GM04504 (cell line): ENCODE results near the gene PERP.
"Not testable (repeated sequence)": the region's sequence is repeated elsewhere in the genome, so short reads cannot be mapped to it uniquely, and the experiment has no call there.

ENCODE experiments used
- DNase-seq: peaks from one replicate; pipeline ENCODE4 v3.0.0-alpha.2; 2012; ENCODE audit warnings: low read depth

PERP gene

DNA sequence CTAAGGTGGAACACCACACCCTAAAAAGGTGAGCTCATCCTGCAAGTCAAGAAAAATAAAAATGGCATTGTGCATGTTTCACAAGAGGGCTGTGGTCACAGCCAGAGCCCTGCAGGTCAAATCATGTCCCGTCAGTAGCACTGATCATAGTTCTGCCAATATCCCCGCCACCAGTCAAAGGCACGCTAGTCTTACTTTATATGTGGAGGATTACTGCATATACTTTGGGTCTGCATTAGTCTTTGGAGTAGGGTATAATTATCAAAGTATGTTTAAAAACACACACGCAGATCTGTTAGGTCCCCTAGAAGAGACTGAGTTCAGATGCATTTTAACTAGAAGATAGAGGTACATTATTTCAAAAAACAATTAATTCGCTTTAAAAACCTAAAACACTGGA is 1.8 kb downstream of the PERP start:
- DNase-seq: no peak

DNA sequence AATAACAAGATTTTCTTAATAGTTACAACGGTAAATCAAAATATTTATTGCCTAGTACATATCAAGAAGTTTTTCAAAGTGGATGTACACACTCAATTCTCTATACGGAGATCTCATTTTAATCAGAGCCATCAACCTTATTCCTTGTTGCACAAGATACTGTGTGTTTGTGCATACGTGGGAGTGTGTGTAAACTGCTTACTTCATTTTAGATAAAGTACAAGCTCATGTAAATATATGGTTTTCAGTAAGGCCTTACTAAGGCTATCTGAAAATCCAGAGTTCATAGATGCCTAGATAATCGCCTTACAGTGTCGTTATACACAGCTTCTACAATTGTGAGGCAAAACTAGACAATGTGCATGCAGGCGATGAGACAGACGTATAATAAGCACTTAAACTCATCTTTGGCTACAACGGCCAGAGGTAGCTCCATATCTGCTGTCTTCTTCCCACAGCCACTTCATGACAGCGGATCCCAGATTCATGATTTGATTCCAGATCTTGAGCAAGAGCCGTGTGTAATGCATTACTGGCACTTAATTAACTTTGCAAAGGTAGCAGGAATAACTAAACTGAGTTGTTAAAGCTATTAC is 2.5 kb downstream of the PERP start:
- DNase-seq: no peak

DNA sequence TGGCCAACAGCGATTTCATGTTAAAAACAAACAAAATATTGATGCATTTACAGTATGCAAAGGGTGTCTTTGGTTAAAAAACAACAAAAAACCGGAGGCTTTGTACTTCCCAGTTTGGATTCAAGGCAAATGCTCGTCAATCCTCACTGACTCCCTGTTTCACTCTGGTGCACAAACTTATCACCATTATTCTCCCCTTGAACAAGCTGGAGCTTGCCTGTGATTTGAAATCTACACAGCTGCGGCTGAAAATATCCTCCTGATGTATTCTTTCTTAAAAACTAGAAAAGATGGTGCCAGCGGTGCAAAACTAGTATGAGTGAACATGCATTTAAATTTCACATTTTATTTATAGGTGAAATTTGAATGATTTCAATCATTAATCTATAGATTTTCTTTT is 3.3 kb downstream of the PERP start:
- DNase-seq: no peak

DNA sequence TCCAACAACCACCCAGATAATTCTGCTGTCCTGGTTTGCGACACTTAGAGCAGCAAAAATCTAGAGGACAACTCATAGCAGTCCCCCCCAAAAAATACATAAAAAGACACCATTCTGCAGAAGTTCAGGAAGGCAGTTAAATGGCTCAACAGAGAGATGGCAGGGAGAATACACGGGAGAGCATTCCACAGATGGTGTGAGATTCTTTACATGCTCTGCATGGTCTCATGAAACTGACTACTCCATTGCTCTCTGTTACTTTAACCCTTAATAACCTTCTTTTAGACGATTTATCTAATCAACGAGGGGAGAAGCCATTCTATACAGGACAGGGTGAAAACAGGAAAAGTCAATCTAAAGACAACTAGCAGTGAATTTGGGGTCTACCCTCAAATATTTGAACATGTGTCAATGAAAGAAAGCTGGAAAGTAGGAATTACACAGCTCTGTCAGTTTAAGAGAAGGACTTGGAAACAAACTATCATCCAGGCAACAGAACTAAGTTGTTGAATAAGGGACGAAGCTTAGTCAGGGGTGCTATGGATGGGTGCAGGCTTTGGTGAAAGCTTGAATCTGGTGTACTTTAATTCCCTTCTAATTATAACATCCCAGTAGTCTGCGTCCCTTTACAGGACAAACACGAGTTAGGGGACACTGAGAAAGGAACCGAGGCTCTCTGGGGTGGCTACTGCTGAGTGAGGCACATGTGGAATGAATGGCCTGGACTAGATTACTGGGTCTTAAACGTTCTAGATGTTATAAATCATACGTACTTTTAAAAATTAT is 5.1 kb downstream of the PERP start:
- DNase-seq: no peak

DNA sequence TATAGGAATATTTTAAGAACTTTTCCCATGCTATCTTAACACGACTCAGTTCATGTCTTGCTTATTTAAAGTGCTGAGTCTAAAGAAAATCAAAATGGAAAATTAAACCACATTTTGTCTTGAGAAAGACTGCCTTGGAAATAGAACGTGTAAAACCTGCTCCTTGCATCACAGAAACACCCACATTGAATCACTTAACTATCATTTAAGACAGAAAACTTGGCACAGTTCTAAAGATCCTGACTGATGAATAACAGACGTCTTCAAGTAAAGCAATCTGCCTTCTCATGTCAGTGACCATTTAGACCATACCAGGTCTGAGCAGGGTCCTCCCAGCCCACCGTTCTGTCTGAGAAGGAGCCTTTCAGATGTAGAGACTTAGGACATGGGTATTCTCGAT is 7.4 kb downstream of the PERP start:
- peak; percentile 66 for DNase-seq

DNA sequence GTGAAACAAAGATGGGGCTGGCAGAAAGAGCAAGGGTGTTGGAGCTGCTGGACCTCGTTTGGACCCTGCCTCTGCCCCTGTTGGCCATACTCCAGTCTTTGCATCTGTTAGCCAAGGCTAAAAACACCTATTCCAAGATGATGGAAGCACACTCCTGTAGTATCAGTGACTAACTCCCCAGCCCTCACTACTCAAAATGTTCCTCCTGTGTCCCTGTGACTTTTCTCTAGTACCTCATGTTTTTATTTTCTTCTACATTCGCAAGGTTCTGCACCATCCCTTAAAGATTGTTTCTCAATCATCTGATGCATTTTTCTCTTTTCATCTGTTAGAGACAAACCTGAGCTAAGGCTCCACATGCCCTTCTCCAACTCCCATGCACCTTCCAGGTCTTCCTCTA is 8.9 kb downstream of the PERP start:
- DNase-seq: no peak

DNA sequence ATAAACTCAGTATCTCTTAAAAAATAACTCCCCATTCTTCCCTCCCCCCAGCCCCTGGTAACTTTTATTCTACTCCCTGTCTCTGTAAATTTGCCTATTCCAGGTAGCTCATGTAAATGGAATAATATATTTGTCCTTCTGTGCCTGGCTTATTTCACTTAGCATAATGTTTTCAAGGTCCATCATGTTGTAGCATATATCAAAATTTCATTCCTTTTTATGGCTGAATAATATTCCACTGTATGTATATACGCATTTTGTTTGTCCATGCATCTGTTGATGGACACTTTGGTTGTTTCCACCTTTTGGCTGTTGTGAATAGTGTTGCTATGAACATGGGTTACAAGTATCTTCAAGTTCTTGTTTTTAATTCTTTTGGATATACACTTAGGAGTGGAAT is 13.0 kb downstream of the PERP start:
- DNase-seq: no peak

DNA sequence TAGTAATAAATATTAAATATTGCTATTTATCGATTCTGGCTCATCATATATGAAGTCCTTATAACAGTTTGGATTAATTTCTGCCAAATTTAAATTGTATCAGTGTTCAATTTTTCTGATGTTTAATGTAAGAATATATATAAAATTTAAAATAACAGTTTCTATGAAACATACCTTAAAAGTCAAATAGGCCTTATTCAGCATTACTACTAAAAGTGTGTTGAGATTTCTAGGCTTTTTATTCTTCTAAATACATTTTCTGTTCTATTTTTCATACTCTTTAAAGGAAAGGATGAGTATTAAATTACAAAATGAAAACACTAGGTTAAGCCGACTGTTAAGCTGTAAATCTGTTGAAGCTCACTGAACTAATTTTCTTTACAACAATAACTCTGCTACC is 13.6 kb downstream of the PERP start:
- no peak for DNase-seq

DNA sequence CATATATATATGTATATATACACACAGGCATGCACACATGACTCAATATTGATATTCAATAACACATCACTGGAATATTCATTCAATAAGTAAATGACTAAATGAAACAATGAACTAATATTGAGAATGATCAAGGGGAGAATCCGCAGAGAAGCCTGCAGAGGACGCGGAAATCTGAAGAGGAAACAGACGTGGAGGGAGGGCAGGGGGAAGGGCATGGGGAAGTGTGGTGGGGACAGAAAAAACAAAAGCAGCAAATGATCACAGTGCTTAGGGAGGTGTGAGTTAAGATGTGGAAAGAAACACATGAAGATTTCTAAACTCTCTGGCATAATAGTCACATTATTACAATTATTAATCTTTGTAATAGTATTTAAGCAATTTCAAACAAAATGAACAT is 14.5 kb downstream of the PERP start:
- no peak for DNase-seq

DNA sequence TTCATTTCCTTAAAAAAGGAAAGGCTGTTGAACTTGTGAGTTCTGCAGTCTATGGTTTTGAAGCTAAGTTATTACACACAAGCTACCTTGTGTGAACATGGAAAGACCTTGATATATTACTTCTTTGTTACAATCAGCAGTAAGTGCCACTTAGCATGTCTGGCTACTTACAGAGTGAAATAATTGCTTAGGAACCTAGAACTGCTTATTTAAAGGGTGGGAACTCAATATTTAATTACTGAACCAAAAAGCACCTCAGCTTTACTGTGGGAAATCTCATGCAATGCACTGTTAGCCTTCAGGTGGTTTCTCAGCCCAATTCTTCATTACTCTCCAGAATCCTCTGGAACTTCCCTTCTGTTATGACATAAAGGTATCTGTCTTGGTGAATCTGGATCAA is 17.9 kb downstream of the PERP start:
- DNase-seq: no peak

DNA sequence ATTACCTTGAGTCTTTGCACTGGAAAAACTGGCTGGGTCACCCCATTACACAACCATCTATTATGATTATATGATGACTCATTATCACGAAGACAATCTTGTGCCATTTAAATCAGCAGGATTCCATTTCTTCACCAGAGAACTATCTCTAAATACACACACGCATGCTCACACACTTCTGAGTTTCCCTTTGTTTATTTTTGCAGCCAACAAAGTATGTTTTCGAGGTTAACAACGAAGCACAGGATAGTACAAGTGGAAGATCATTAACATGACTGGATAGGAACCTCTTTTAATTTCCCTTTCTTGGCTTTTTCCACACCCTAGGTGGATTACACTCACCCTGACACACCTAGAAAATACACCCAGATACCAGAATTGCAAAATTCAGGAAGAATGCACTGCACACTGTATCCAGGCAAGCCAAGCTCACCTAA is 18.9 kb downstream of the PERP start:
- DNase-seq: peak; percentile 51

DNA sequence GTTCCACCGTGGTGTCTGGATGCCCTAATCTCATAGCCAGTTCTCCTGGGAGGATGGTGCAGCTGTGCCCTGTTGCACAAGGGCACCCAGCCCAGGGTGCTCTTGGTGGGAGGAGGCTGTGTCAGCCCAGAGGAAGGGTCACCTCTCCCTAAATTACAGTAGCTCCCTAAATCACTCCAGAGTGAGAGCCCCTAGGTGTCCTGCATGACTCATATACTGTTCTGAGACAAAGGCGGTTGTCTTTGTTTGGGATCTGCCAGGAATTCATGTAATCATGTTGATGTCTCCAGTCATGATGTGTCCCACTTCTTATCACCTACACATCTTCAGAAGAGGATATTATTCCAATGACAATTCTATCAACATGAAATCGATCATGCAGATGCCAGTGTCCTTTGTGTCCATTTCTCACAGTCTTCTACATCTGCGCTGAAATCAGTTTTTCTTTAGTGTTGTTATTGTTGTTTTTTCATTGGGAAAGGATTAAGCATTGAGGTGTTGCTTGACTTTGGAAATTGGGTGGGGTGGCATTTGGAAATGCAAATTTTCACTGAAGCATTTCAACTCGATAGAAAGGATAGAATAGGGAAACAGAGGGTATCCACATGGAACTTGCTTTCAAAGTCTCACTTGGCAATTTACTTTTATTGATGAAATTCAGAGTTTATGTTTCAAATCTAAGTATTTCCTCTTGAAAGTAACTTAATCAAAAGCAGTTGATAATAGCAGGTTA is 19.5 kb downstream of the PERP start:
- DNase-seq: no peak

DNA sequence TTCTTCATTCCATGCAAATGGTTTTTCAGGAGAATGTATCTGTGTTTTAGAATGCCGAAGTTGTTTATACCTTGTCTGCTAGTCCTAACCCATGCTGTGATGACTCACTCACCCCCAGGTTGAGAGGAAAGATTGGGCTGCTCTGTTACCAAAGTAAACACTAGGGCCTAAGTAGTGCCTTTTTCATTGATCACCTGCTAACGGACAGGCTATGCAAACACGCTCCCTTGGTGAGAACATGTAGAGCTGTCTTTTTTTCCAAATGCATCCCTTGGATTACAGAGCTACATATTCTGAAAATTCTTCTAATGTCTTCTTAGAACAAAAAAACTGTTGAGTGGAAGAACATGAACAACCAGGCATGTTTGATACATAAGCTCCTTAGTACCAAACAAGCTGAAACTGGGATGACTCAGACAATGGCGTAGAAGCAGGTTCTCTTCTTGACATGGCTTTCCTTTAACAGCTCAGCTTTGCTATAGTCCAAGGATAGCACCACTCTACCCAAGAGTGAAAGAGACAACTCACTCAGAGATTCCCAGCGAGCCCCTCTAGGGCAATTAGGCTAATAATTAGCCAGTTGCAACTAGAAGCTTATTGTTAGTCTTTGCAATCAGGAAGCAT is 20.5 kb downstream of the PERP start:
- DNase-seq: no peak

DNA sequence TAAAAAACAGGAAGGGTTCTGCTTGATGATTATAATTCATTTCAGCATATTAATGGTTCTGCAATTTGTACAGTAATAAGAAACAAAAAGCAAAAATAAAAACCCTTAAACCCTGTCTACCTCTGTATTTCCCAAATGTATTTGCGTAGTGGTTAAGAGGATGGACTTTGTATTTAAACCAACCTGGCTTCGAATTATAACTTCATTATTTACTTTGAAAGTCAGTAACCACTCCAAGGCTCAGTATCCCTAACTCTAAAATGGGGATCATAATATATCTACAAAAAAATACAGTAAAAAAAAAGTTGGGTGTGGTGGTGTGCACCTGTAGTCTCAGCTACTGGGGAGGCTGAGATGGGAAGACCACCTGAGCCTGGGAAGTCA is 21.4 kb downstream of the PERP start:
- DNase-seq: no peak

DNA sequence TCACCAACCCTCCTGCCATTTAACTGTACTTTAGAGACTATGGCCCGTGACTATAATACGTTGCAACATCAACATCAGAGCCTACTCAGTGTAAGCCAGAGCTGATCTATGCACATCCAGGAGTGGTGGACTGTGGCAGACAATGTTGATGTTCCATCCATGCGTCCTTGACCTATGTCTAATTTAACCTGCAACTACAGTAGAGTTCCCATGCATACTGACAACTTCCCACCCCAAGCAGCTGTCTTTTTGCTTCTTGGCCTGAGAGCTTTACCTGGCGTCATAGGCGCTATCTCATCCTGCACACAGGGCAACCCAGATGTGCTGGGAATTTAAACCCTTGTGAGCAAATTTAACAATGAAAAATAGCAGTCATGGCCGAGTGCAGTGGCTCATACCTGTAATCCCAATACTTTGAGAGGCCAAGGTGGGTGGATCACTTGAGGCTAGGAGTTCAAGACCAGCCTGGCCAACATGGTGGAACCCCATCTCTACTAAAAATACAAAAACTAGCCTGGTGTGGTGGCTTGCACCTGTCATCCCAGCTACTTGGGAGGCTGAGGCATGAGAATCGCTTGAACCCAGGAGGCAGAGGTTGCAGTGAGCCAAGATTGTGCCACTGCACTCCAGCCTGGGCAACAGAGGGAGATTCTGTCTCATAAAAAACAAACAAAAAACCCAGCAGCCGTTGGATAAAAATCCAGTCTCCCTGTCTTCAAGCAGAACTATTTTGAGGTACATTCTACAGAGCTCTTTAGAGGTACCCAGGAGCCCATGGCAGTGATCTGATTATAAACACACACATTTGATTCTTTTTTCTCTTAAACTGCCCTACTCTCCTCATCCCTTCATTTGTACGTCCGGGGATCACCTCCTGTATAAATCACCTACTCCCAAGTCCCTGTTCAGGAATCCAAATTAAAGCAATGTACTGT is 22.0 kb downstream of the PERP start:
- no peak for DNase-seq

DNA sequence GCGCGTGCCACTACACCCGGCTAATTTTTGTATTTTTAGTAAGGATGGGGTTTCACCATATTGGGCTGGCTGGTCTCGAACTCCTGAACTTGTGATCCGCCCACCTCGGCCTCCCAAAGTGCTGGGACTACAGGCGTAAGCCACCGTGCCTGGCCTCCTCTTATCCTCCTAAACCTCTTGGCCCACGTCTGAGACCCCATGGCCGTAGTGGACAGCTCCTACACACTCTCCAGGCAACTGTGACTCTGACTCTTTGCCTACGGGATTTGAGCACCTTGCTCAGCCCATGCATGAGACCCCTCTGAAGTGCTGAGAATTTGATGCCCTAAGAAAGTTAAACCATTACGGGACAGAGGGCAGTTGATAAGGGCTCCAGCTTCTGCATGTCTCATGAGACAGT is 25.0 kb downstream of the PERP start:
- DNase-seq: no peak

DNA sequence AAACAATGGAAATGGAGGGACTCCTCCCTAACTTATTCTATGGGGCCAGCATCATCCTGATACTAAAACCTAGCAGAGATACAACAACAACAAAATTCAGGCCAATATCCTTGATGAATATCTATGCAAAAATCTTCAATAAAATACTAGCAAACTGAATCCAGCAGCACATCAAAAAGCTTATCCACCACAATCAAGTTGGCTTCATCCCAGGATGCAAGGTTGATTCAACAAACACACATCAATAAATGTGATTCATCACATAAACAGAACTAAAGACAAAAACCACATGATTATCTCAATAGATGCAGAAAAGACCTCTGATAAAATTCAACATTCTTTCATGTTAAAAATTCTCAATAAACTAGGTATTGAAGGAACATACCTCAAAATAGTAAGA is 27.7 kb downstream of the PERP start:
- DNase-seq: not testable (repeated sequence)

DNA sequence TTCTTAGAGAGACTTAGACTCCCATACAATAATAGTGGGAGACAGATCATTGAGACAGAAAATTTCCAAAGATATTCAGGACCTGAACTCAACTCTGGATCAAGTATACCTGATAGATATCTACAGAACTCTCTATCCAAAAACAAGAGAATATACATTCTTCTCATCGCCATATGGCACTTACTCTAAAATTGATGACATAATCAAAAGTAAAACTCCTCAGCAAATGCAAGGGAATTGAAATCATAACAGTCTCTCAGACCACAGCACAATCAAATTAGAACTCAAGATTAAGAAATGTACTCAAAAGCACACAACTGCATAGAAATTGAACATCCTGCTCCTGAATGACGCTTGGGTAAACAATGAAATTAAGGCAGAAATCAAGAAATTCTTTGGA is 28.7 kb downstream of the PERP start:
- DNase-seq: no peak

DNA sequence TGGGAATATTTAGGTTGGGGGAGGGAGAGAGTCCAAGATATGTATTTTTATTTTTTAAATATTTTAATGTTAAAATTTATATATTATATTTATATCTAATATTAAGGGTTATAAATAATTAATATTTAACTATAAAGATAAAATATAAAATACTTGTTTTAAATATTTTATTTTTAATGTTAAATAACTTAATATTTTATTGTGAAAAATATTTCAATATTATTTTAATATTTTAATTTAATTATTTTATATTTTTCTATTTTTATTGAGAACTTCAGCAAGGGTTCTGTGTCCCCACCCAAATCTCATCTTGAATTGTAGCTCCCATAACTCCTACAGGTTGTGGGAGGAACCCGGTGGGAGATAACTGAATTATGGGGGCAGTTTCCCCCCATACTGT is 34.0 kb downstream of the PERP start:
- DNase-seq: no peak

DNA sequence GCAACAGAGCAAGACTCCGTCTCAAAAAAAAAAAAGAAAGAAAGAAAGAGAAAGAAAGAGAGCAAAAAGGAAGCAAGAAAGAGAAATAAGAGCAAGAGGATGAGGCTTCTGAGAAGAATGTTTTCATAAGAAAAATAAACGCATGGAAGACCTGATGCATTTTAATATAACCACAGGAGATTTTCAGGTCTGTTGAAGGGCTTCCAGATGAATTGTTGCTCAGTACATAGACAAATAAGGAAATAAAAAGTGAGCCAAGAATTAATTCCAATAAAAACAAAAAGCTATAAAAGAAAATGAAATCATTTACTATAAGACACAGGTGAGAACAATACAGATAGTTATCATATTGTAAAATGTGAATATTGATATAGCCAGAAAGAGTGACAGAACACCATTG is 43.5 kb downstream of the PERP start:
- DNase-seq: no peak

DNA sequence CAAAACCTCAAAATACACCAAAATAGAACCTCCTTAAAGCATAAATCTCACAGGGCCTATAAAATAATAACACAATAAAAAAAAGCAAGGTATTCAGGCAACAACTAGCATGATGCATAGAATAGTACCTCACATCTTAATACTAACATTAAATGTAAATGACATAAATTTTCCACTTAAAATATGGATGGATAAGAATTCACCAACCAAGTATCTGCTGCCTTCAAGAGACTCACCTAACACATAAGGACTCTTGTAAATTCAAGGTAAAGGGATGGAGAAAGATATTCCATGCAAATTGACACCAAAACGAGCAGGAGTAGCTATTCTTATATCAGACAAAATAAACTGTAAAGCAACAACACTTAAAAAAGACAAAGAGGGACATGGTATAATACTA is 52.2 kb downstream of the PERP start:
- DNase-seq: no peak

DNA sequence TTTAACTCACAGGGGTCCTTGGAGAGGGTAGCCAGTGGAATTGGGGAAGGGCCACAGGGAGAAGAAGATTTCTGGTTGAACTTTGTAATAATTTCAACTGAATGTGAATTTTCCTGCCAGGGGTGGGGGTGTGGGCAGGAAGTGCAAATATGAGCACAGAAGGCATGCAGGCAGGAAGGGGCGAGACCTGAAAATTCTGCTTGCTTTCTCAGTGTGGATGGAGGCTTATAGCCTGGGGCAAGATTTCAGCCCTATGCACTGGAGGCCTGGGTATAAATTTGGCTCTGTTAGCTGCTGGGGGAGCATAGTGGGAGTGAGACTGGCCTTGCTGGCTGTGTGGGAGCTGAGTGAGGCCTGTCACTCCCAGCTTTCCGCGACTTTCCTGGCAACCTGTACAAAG is 54.4 kb downstream of the PERP start:
- DNase-seq: no peak
